SHP77 treated with DMSO at 0.1 percent for 48 hours (cell line): ENCODE measurements around the gene MYLK2.

Source experiments
- DNase-seq: peaks from one replicate; lab custom pipeline; 2025; lab: John Stamatoyannopoulos, UW

Gene MYLK2

GRCh38 chr20:31835554-31835953 lies 16.4 kb downstream of the MYLK2 start:
- peak; percentile 52 for DNase-seq

GRCh38 chr20:31835977-31836852 lies 17.1 kb downstream of the MYLK2 start:
- DNase-seq: peak; percentile 41

- no peak for DNase-seq
These were observed 17.9 kb downstream of the MYLK2 start for GRCh38 chr20:31836853-31837608.

GRCh38 chr20:31837896-31838397 lies 18.8 kb downstream of the MYLK2 start:
- DNase-seq: no peak

GRCh38 chr20:31838646-31839292 lies 19.6 kb downstream of the MYLK2 start:
- no peak for DNase-seq

- no peak for DNase-seq
These were observed 20.8 kb downstream of the MYLK2 start for GRCh38 chr20:31839782-31840487.

- no peak for DNase-seq
These were observed 22.0 kb downstream of the MYLK2 start for GRCh38 chr20:31840906-31841816.

- DNase-seq: no peak
These were observed 22.8 kb downstream of the MYLK2 start for GRCh38 chr20:31841928-31842327.

- no peak for DNase-seq
These were observed 23.5 kb downstream of the MYLK2 start for GRCh38 chr20:31842471-31843157.

GRCh38 chr20:31843288-31843687 lies 24.1 kb downstream of the MYLK2 start:
- DNase-seq: no peak

GRCh38 chr20:31843881-31844280 lies 24.7 kb downstream of the MYLK2 start:
- no peak for DNase-seq

- DNase-seq: no peak
These were observed 25.7 kb downstream of the MYLK2 start for GRCh38 chr20:31844737-31845299.

GRCh38 chr20:31845300-31845863 lies 26.2 kb downstream of the MYLK2 start, which contains the start of gene FOXS1:
Gene FOXS1 (minus strand): TSS chr20:31845604. CDS start chr20:31845542, 62 bp downstream.
- DNase-seq: no peak

- no peak for DNase-seq
These were observed 27.6 kb downstream of the MYLK2 start for GRCh38 chr20:31846793-31847138.

- no peak for DNase-seq
These were observed 29.2 kb downstream of the MYLK2 start for GRCh38 chr20:31848088-31848999.

- no peak for DNase-seq
These were observed 30.3 kb downstream of the MYLK2 start for GRCh38 chr20:31849306-31849930.

GRCh38 chr20:31851240-31851955 lies 32.2 kb downstream of the MYLK2 start:
- no peak for DNase-seq
